Hepatocyte (in vitro differentiated cells): Measurements from ENCODE around the gene VSIR. TPM values are rescaled to one million over a fixed set of nuclear protein-coding genes. Genes with fewer than 3 reads are reported as not detected.

Source experiments
- DNase-seq: peaks from one replicate; pipeline ENCODE4 v3.0.0-alpha.2; 2016; ENCODE audit warnings: low spot score
- H2AFZ ChIP-seq: fragments of 200-600 bp; sonication (generic); 2 replicates; pipeline ENCODE4 v1.6.0; 2016; ENCODE audit warnings: antibody characterized with exemption, mild to moderate bottlenecking
- H3K27ac ChIP-seq: fragments of 200-600 bp; sonication (generic); 2 replicates; pipeline ENCODE4 v1.5.1; 2016; ENCODE audit warnings: mild to moderate bottlenecking
- H3K27me3 ChIP-seq: fragments of 200-600 bp; sonication (generic); 2 replicates; pipeline ENCODE4 v1.6.1; 2016
- H3K36me3 ChIP-seq: fragments of 200-600 bp; sonication (generic); replicated peaks from 2 replicates; pipeline ENCODE4 v1.5.1; 2016; ENCODE audit warnings: low read depth; ENCODE audit not compliant: insufficient read depth
- H3K4me1 ChIP-seq: fragments of 200-600 bp; sonication (generic); 2 replicates; pipeline ENCODE4 v1.5.1; 2016; ENCODE audit warnings: mild to moderate bottlenecking, moderate library complexity; ENCODE audit not compliant: insufficient read depth
- H3K4me2 ChIP-seq: fragments of 200-600 bp; sonication (generic); 2 replicates; pipeline ENCODE4 v1.6.0; 2016
- H3K4me3 ChIP-seq: fragments of 200-600 bp; sonication (generic); 2 replicates; pipeline ENCODE4 v1.5.1; 2016; ENCODE audit warnings: mild to moderate bottlenecking
- H3K79me2 ChIP-seq: fragments of 200-600 bp; sonication (generic); 2 replicates; pipeline ENCODE4 v1.6.0; 2017; ENCODE audit warnings: mild to moderate bottlenecking
- H3K9me2 ChIP-seq: fragments of 200-600 bp; sonication (generic); replicated peaks from 2 replicates; pipeline ENCODE4 v1.6.0; 2017; ENCODE audit warnings: mild to moderate bottlenecking; ENCODE audit not compliant: insufficient read depth
- H3K9me3 ChIP-seq: fragments of 200-600 bp; sonication (generic); 2 replicates; pipeline ENCODE4 v1.5.1; 2016; ENCODE audit warnings: low read depth, mild to moderate bottlenecking
- H4K20me1 ChIP-seq: fragments of 200-600 bp; sonication (generic); 2 replicates; pipeline ENCODE4 v1.6.0; 2016; ENCODE audit warnings: mild to moderate bottlenecking; ENCODE audit not compliant: insufficient read depth, poor library complexity, severe bottlenecking
- EZH2 ChIP-seq: fragments of 200-600 bp; sonication (generic); IDR thresholded peaks from 2 replicates; pipeline ENCODE4 v1.6.1; 2016; ENCODE audit warnings: antibody characterized with exemption, mild to moderate bottlenecking, borderline replicate concordance
- EZH2phosphoT487 ChIP-seq: fragments of 200-600 bp; sonication (generic); IDR thresholded peaks from one replicate; pipeline ENCODE4 v1.6.1; 2018; ENCODE audit warnings: antibody characterized with exemption, mild to moderate bottlenecking, low read depth, moderate library complexity; ENCODE audit not compliant: unreplicated experiment, severe bottlenecking
- WGBS: methylation state at CpG from one replicate; pipeline ENCODE4 v1.1.6; 2016; ENCODE audit warnings: low lambda C conversion rate; ENCODE audit errors: missing lambda C conversion rate; 5-methylcytosine and 5-hydroxymethylcytosine counted together
- polyA plus RNA-seq: library from polyadenylated mRNA; unstranded; fragments of >200 nt; fragmentation: Nextera tagmentation; extraction: Ambion mirVana; gene quantifications from 2 replicates; pipeline ENCODE4 v1.2.1, GENCODE V29; 2016
- total RNA-seq: library from RNA; depleted of rRNA; stranded (reverse); fragments of >200 nt; gene quantifications from 2 replicates; pipeline ENCODE4 v1.2.3, GENCODE V29; 2014
- TF ChIP-seq, protein P1 (sequence below): fragments of 200-600 bp; sonication (generic); IDR thresholded peaks from 2 replicates; pipeline ENCODE4 v1.5.1; 2016; ENCODE audit warnings: antibody characterized with exemption, mild to moderate bottlenecking; ENCODE audit not compliant: poor library complexity

VSIR gene
- total and polyA plus RNA-seq, 2 experiments from 2014 or later, result 13.6 to 45.5 TPM

GRCh38 chr10:71723311-71723710 lies 50.0 kb downstream of the VSIR start:
- H3K4me1 ChIP-seq, result peaks cover 9% of the 10 kb centered on the region

GRCh38 chr10:71722849-71723248 lies 50.5 kb downstream of the VSIR start:
- no peak for DNase-seq
- Histone ChIP-seq H3K4me1 (peaks cover 5% of the 10 kb centered on the region), H3K27me3 (no peaks in the 10 kb centered on the region), H3K36me3 (no peaks in the 10 kb centered on the region), H3K4me2 (no peak overlapping the region), H3K9me2 (no peaks in the 10 kb centered on the region), H3K27ac (no peak overlapping the region), H3K4me3 (no peak overlapping the region), H3K79me2 (no peaks in the 10 kb centered on the region), H3K9me3 (no peaks in the 10 kb centered on the region), H4K20me1 (no peaks in the 10 kb centered on the region), H2AFZ (no peak overlapping the region)
- TF ChIP-seq EZH2, result no peak
- no peak for TF ChIP-seq EZH2phosphoT487
- TF ChIP-seq, protein P1, sequence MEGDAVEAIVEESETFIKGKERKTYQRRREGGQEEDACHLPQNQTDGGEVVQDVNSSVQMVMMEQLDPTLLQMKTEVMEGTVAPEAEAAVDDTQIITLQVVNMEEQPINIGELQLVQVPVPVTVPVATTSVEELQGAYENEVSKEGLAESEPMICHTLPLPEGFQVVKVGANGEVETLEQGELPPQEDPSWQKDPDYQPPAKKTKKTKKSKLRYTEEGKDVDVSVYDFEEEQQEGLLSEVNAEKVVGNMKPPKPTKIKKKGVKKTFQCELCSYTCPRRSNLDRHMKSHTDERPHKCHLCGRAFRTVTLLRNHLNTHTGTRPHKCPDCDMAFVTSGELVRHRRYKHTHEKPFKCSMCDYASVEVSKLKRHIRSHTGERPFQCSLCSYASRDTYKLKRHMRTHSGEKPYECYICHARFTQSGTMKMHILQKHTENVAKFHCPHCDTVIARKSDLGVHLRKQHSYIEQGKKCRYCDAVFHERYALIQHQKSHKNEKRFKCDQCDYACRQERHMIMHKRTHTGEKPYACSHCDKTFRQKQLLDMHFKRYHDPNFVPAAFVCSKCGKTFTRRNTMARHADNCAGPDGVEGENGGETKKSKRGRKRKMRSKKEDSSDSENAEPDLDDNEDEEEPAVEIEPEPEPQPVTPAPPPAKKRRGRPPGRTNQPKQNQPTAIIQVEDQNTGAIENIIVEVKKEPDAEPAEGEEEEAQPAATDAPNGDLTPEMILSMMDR, result no peak
- WGBS, result 85% methylated on average over 1 of the region's 1 CpG

More at GRCh38 chr10:71723311-71723710, 50.0 kb downstream of the VSIR start:
- no peak overlapping the region for H3K4me2 ChIP-seq
- WGBS, result 95% methylated on average over 11 of the region's 11 CpGs
- no peak for DNase-seq
- no peaks in the 10 kb centered on the region for H3K79me2 ChIP-seq
- no peaks in the 10 kb centered on the region for H3K27me3 ChIP-seq
- no peaks in the 10 kb centered on the region for H3K9me3 ChIP-seq
- no peaks in the 10 kb centered on the region for H3K9me2 ChIP-seq
- H3K36me3 ChIP-seq, result no peaks in the 10 kb centered on the region
- H3K27ac ChIP-seq, result no peak overlapping the region
- TF ChIP-seq, protein P1, result no peak
- H4K20me1 ChIP-seq, result no peaks in the 10 kb centered on the region
- H2AFZ ChIP-seq, result no peak overlapping the region
- no peak overlapping the region for H3K4me3 ChIP-seq

- Histone ChIP-seq H3K27ac (no peak overlapping the region), H3K36me3 (no peaks in the 10 kb centered on the region), H3K4me1 (no peaks in the 10 kb centered on the region), H3K9me3 (no peaks in the 10 kb centered on the region), H4K20me1 (no peaks in the 10 kb centered on the region), H3K27me3 (no peaks in the 10 kb centered on the region), H3K9me2 (no peaks in the 10 kb centered on the region), H3K4me3 (no peak overlapping the region), H2AFZ (no peak overlapping the region), H3K4me2 (no peak overlapping the region), H3K79me2 (no peaks in the 10 kb centered on the region)
- TF ChIP-seq, protein P1, result no peak
- no peak for TF ChIP-seq EZH2
- no peak for TF ChIP-seq EZH2phosphoT487
- no peak for DNase-seq
- WGBS, result 88% methylated on average over 6 of the region's 6 CpGs
These were observed 52.0 kb downstream of the VSIR start for GRCh38 chr10:71721313-71721712.

- Histone ChIP-seq H3K4me3 (no peak overlapping the region), H3K79me2 (no peaks in the 10 kb centered on the region), H3K4me2 (no peak overlapping the region), H3K4me1 (no peaks in the 10 kb centered on the region), H3K9me2 (no peaks in the 10 kb centered on the region), H3K27ac (no peak overlapping the region), H3K36me3 (no peaks in the 10 kb centered on the region), H4K20me1 (no peaks in the 10 kb centered on the region), H3K9me3 (no peaks in the 10 kb centered on the region), H2AFZ (no peak overlapping the region), H3K27me3 (no peaks in the 10 kb centered on the region)
- no peak for DNase-seq
- TF ChIP-seq, protein P1, result no peak
- TF ChIP-seq EZH2, result no peak
- TF ChIP-seq EZH2phosphoT487, result no peak
- 81% methylated on average over 4 of the region's 4 CpGs for WGBS
These were observed 53.0 kb downstream of the VSIR start for GRCh38 chr10:71720288-71720687.
